Measurements from ENCODE around the gene KIRREL2.

The KIRREL2 gene

GRCh38 chr19:35848486-35848885 lies 8.2 kb upstream of the KIRREL2 start:
- peaks cover 47% of the 10 kb centered on the region for H3K27me3 ChIP-seq (ENCODE audit: control insufficient read depth, insufficient read depth, low read length)
- H3K9ac ChIP-seq (ENCODE audit: low read length): no peak overlapping the region
- no peaks in the 10 kb centered on the region for H3K36me3 ChIP-seq (ENCODE audit: control insufficient read depth, insufficient read depth, low read length)
- H3K4me3 ChIP-seq (ENCODE audit: low read length): no peak overlapping the region
- peaks cover 26% of the 10 kb centered on the region for H3K4me1 ChIP-seq (ENCODE audit: control insufficient read depth, insufficient read depth, low read length)
- no peaks in the 10 kb centered on the region for H3K9me3 ChIP-seq (ENCODE audit: control insufficient read depth, low read length)

GRCh38 chr19:35848919-35849505 lies 7.7 kb upstream of the KIRREL2 start:
- no peak overlapping the region for H3K4me3 ChIP-seq (ENCODE audit: low read length)
- peaks cover 42% of the 10 kb centered on the region for H3K27me3 ChIP-seq (ENCODE audit: control insufficient read depth, insufficient read depth, low read length)
- no peaks in the 10 kb centered on the region for H3K36me3 ChIP-seq (ENCODE audit: control insufficient read depth, insufficient read depth, low read length)
- H3K9me3 ChIP-seq (ENCODE audit: control insufficient read depth, low read length): no peaks in the 10 kb centered on the region
- peaks cover 23% of the 10 kb centered on the region for H3K4me1 ChIP-seq (ENCODE audit: control insufficient read depth, insufficient read depth, low read length)
- H3K9ac ChIP-seq (ENCODE audit: low read length): no peak overlapping the region

- Histone ChIP-seq H3K9me3 (ENCODE audit: control insufficient read depth, low read length) (no peaks in the 10 kb centered on the region), H3K4me1 (ENCODE audit: control insufficient read depth, insufficient read depth, low read length) (peaks cover 5% of the 10 kb centered on the region), H3K36me3 (ENCODE audit: control insufficient read depth, insufficient read depth, low read length) (no peaks in the 10 kb centered on the region), H3K9ac (ENCODE audit: low read length) (no peak overlapping the region), H3K4me3 (ENCODE audit: low read length) (no peak overlapping the region), H3K27me3 (ENCODE audit: control insufficient read depth, insufficient read depth, low read length) (peaks cover 41% of the 10 kb centered on the region)
Observed at GRCh38 chr19:35851213-35852028, 5.3 kb upstream of the KIRREL2 start.

- no peak within 1 kb of the TSS for H3K4me3 ChIP-seq (ENCODE audit: low read length)
- H3K9me3 ChIP-seq (ENCODE audit: control insufficient read depth, low read length): no peaks in the 10 kb centered on the region
- H3K4me1 ChIP-seq (ENCODE audit: control insufficient read depth, insufficient read depth, low read length): peaks cover 8% of the 10 kb centered on the region
- H3K27me3 ChIP-seq (ENCODE audit: control insufficient read depth, insufficient read depth, low read length): peaks cover 48% of the 10 kb centered on the region
- no peaks in the 10 kb centered on the region for H3K36me3 ChIP-seq (ENCODE audit: control insufficient read depth, insufficient read depth, low read length)
- no peak within 1 kb of the TSS for H3K9ac ChIP-seq (ENCODE audit: low read length)
Observed at GRCh38 chr19:35852029-35852780, 4.5 kb upstream of the KIRREL2 start, which contains the start of gene NPHS1. Gene NPHS1 (minus strand): TSS chr19:35852504. CDS start chr19:35851837, 667 bp downstream.

GRCh38 chr19:35853038-35853756 lies 3.5 kb upstream of the KIRREL2 start:
- Histone ChIP-seq H3K27me3 (ENCODE audit: control insufficient read depth, insufficient read depth, low read length) (peaks cover 51% of the 10 kb centered on the region), H3K9ac (ENCODE audit: low read length) (no peak overlapping the region)

GRCh38 chr19:35858311-35858710 lies 1.6 kb downstream of the KIRREL2 start:
- H3K36me3 ChIP-seq (ENCODE audit: control insufficient read depth, insufficient read depth, low read length): no peaks in the 10 kb centered on the region
- H3K4me3 ChIP-seq (ENCODE audit: low read length): no peak overlapping the region
- H3K4me1 ChIP-seq (ENCODE audit: control insufficient read depth, insufficient read depth, low read length): peaks cover 22% of the 10 kb centered on the region
- H3K27me3 ChIP-seq (ENCODE audit: control insufficient read depth, insufficient read depth, low read length): peaks cover 64% of the 10 kb centered on the region
- no peak overlapping the region for H3K9ac ChIP-seq (ENCODE audit: low read length)
- no peaks in the 10 kb centered on the region for H3K9me3 ChIP-seq (ENCODE audit: control insufficient read depth, low read length)

More at GRCh38 chr19:35853038-35853756, 3.5 kb upstream of the KIRREL2 start:
- peaks cover 8% of the 10 kb centered on the region for H3K4me1 ChIP-seq (ENCODE audit: control insufficient read depth, insufficient read depth, low read length)
- H3K4me3 ChIP-seq (ENCODE audit: low read length): no peak overlapping the region
- no peaks in the 10 kb centered on the region for H3K9me3 ChIP-seq (ENCODE audit: control insufficient read depth, low read length)
- no peaks in the 10 kb centered on the region for H3K36me3 ChIP-seq (ENCODE audit: control insufficient read depth, insufficient read depth, low read length)

- Histone ChIP-seq H3K4me1 (ENCODE audit: control insufficient read depth, insufficient read depth, low read length) (peaks cover 22% of the 10 kb centered on the region), H3K27me3 (ENCODE audit: control insufficient read depth, insufficient read depth, low read length) (peaks cover 64% of the 10 kb centered on the region), H3K4me3 (ENCODE audit: low read length) (no peak overlapping the region), H3K36me3 (ENCODE audit: control insufficient read depth, insufficient read depth, low read length) (no peaks in the 10 kb centered on the region), H3K9me3 (ENCODE audit: control insufficient read depth, low read length) (no peaks in the 10 kb centered on the region), H3K9ac (ENCODE audit: low read length) (no peak overlapping the region)
Observed at GRCh38 chr19:35859414-35859813, 2.7 kb downstream of the KIRREL2 start.

GRCh38 chr19:35860436-35860817 lies 3.7 kb downstream of the KIRREL2 start:
- Histone ChIP-seq H3K9ac (ENCODE audit: low read length) (no peak overlapping the region), H3K4me3 (ENCODE audit: low read length) (no peak overlapping the region), H3K4me1 (ENCODE audit: control insufficient read depth, insufficient read depth, low read length) (peaks cover 22% of the 10 kb centered on the region), H3K27me3 (ENCODE audit: control insufficient read depth, insufficient read depth, low read length) (peaks cover 55% of the 10 kb centered on the region), H3K36me3 (ENCODE audit: control insufficient read depth, insufficient read depth, low read length) (no peaks in the 10 kb centered on the region), H3K9me3 (ENCODE audit: control insufficient read depth, low read length) (no peaks in the 10 kb centered on the region)

GRCh38 chr19:35860818-35861639 lies 4.3 kb downstream of the KIRREL2 start:
- Histone ChIP-seq H3K27me3 (ENCODE audit: control insufficient read depth, insufficient read depth, low read length) (peaks cover 49% of the 10 kb centered on the region), H3K36me3 (ENCODE audit: control insufficient read depth, insufficient read depth, low read length) (no peaks in the 10 kb centered on the region), H3K9me3 (ENCODE audit: control insufficient read depth, low read length) (no peaks in the 10 kb centered on the region), H3K4me1 (ENCODE audit: control insufficient read depth, insufficient read depth, low read length) (peaks cover 22% of the 10 kb centered on the region), H3K9ac (ENCODE audit: low read length) (no peak overlapping the region), H3K4me3 (ENCODE audit: low read length) (no peak overlapping the region)

- Histone ChIP-seq H3K9ac (ENCODE audit: low read length) (no peak overlapping the region), H3K4me3 (ENCODE audit: low read length) (no peak overlapping the region), H3K27me3 (ENCODE audit: control insufficient read depth, insufficient read depth, low read length) (peaks cover 43% of the 10 kb centered on the region), H3K36me3 (ENCODE audit: control insufficient read depth, insufficient read depth, low read length) (no peaks in the 10 kb centered on the region), H3K9me3 (ENCODE audit: control insufficient read depth, low read length) (no peaks in the 10 kb centered on the region), H3K4me1 (ENCODE audit: control insufficient read depth, insufficient read depth, low read length) (peaks cover 17% of the 10 kb centered on the region)
Observed at GRCh38 chr19:35861640-35862160, 5.0 kb downstream of the KIRREL2 start.

- Histone ChIP-seq H3K9ac (ENCODE audit: low read length) (no peak overlapping the region), H3K9me3 (ENCODE audit: control insufficient read depth, low read length) (no peaks in the 10 kb centered on the region), H3K4me3 (ENCODE audit: low read length) (no peak overlapping the region), H3K27me3 (ENCODE audit: control insufficient read depth, insufficient read depth, low read length) (peaks cover 36% of the 10 kb centered on the region), H3K36me3 (ENCODE audit: control insufficient read depth, insufficient read depth, low read length) (no peaks in the 10 kb centered on the region), H3K4me1 (ENCODE audit: control insufficient read depth, insufficient read depth, low read length) (peaks cover 14% of the 10 kb centered on the region)
Observed at GRCh38 chr19:35862528-35862927, 5.8 kb downstream of the KIRREL2 start.
